Endothelial cell of umbilical vein (primary cell): ENCODE results near the gene SENP6. TPM values are rescaled to one million over a fixed set of nuclear protein-coding genes. Genes with fewer than 3 reads are reported as not detected.

Experiments used
- BruUV-seq: library from RNA; stranded (reverse); fragments of 400-500 nt; replicated peaks from 2 replicates; lab custom pipeline; 2021; lab: Mats Ljungman, UMichigan
- CTCF ChIA-PET: fragments of 300-600, 350-600 bp; sonication (Branson Sonifier 250); formaldehyde crosslinking; loops from one replicate; lab custom pipeline; 2021; ENCODE audit warnings: antibody characterized with exemption, inconsistent platforms; lab: Charles Lee
- POLR2A ChIA-PET: fragments of 300-600, 350-600 bp; sonication (Branson Sonifier 250); formaldehyde crosslinking; loops from one replicate; lab custom pipeline; 2021; ENCODE audit warnings: antibody characterized with exemption, inconsistent platforms; lab: Charles Lee
- DNase-seq: peaks from one replicate; pipeline ENCODE4 v3.0.0-alpha.2; 2011; ENCODE audit warnings: low read depth, low spot score
- FAIRE-seq: peaks from 2 replicates; lab custom pipeline; 2011; peaks lifted over from hg19 to GRCh38; lab: Jason Lieb, UNC
- H2AFZ ChIP-seq: 2 replicates; pipeline ENCODE4 v1.6.0; 2012; ENCODE audit warnings: low read depth, low read length, control low read depth, inconsistent platforms
- H3K27ac ChIP-seq: 2 replicates; pipeline ENCODE4 v1.5.1; 2011; ENCODE audit warnings: low read depth, mild to moderate bottlenecking, control low read depth, low read length, moderate library complexity; ENCODE audit not compliant: insufficient read depth
- H3K27me3 ChIP-seq, 2 experiments: 2 replicates each; pipeline versions ENCODE4 v1.6.0 to v1.6.1; 2011; ENCODE audit warnings: low read length in 2 of 2, mixed read lengths in 1 of 2; ENCODE audit not compliant: control insufficient read depth in 2 of 2, insufficient read depth in 2 of 2
- H3K36me3 ChIP-seq, 2 experiments: 2 replicates in 1 of 2; 3 replicates in 1 of 2; pipeline ENCODE4 v1.5.1; 2011; ENCODE audit warnings: low read length in 2 of 2, mild to moderate bottlenecking in 1 of 2, moderate library complexity in 1 of 2; ENCODE audit not compliant: control insufficient read depth in 2 of 2, insufficient read depth in 2 of 2; ENCODE audit errors: extremely low read depth in 1 of 2
- H3K4me1 ChIP-seq: 3 replicates; pipeline ENCODE4 v1.5.1; 2011; ENCODE audit warnings: mild to moderate bottlenecking, low read length; ENCODE audit not compliant: control insufficient read depth, insufficient read depth; ENCODE audit errors: extremely low read depth
- H3K4me2 ChIP-seq: 2 replicates; pipeline ENCODE4 v1.6.1; 2011; ENCODE audit warnings: low read length, control low read depth, mixed read lengths; ENCODE audit not compliant: insufficient read depth
- H3K4me3 ChIP-seq, 3 experiments: fragments of 200-600 bp in 1 of 3; sonication (generic), shearing (Covaris generic) in 1 of 3; replicated peaks in 1 of 3; 2 replicates each; pipeline ENCODE4 v1.5.1; 2011 to 2016; ENCODE audit warnings: control low read depth in 3 of 3, low read length in 3 of 3, mild to moderate bottlenecking in 2 of 3, inconsistent platforms in 1 of 3, low read depth in 1 of 3, moderate library complexity in 1 of 3; ENCODE audit not compliant: insufficient read depth in 1 of 3
- H3K79me2 ChIP-seq: 2 replicates; pipeline ENCODE4 v1.6.0; 2012; ENCODE audit warnings: low read length, inconsistent platforms; ENCODE audit not compliant: control insufficient read depth, insufficient read depth
- H3K9ac ChIP-seq: replicated peaks from 2 replicates; pipeline ENCODE3; 2011; ENCODE audit warnings: low read length, control low read depth; ENCODE audit not compliant: insufficient read depth; ENCODE audit errors: extremely low read depth
- H3K9me1 ChIP-seq: replicated peaks from 3 replicates; pipeline ENCODE4 v1.6.0; 2011; ENCODE audit warnings: mild to moderate bottlenecking, low read length; ENCODE audit not compliant: control insufficient read depth, insufficient read depth; ENCODE audit errors: extremely low read depth
- H3K9me3 ChIP-seq: replicated peaks from 2 replicates; pipeline ENCODE4 v1.5.1; 2012; ENCODE audit warnings: low read length, inconsistent platforms; ENCODE audit not compliant: control insufficient read depth, insufficient read depth
- H4K20me1 ChIP-seq: replicated peaks from 2 replicates; pipeline ENCODE3; 2011; ENCODE audit warnings: mild to moderate bottlenecking, low read length; ENCODE audit not compliant: control insufficient read depth, insufficient read depth; ENCODE audit errors: extremely low read depth
- CTCF ChIP-seq, 2 donors: IDR thresholded peaks; 1 replicate in 1 of 2; 2 replicates in 1 of 2; pipeline ENCODE4 v1.5.1; 2011; ENCODE audit warnings: low read length in 2 of 2, mild to moderate bottlenecking in 2 of 2, moderate library complexity in 2 of 2, control low read depth in 1 of 2, inconsistent platforms in 1 of 2, low read depth in 1 of 2; ENCODE audit not compliant: insufficient read depth in 1 of 2; ENCODE audit errors: extremely low read depth in 1 of 2
- EZH2 ChIP-seq: IDR thresholded peaks from 2 replicates; pipeline ENCODE4 v1.6.1; 2012; ENCODE audit warnings: borderline replicate concordance, low read depth, mild to moderate bottlenecking, moderate library complexity, low read length, inconsistent platforms; ENCODE audit not compliant: severe bottlenecking
- FOS ChIP-seq: IDR thresholded peaks from 2 replicates; pipeline ENCODE4 v1.6.1; 2011; ENCODE audit warnings: mild to moderate bottlenecking, low read length, moderate library complexity, borderline replicate concordance; ENCODE audit not compliant: insufficient read depth
- GATA2 ChIP-seq: IDR thresholded peaks from 2 replicates; pipeline ENCODE4 v1.7.0; 2011; ENCODE audit warnings: low read depth, mild to moderate bottlenecking, moderate library complexity, mixed read lengths, low read length; ENCODE audit not compliant: insufficient read length, insufficient read depth
- JUN ChIP-seq: IDR thresholded peaks from 2 replicates; pipeline ENCODE4 v1.6.1; 2011; ENCODE audit warnings: borderline replicate concordance, low read depth; ENCODE audit not compliant: insufficient read length, insufficient read depth
- MYC ChIP-seq: IDR thresholded peaks from one replicate; pipeline ENCODE4 v1.6.1; 2011; ENCODE audit warnings: mild to moderate bottlenecking, low read depth, low read length
- POLR2A ChIP-seq: IDR thresholded peaks from 2 replicates; pipeline ENCODE4 v1.6.1; 2012; ENCODE audit warnings: low read depth, mild to moderate bottlenecking, control low read depth, low read length
- POLR2AphosphoS5 ChIP-seq: IDR thresholded peaks from 2 replicates; pipeline ENCODE4 v1.6.1; 2012; ENCODE audit warnings: low read depth, mild to moderate bottlenecking, control low read depth, low read length, moderate library complexity; ENCODE audit not compliant: insufficient read depth
- dilution Hi-C: fragments of 300-500 bp; cut with MboI; formaldehyde crosslinking; loops from one replicate; pipeline ENCODE4 v1.15.0; 2019; ENCODE audit warnings: low sequenced_read_pairs; ENCODE audit not compliant: extremely low pct_ligation_motif_present
- intact Hi-C: fragments of 100-400 bp; cut with micrococcal nuclease; formaldehyde crosslinking; loops from one replicate; pipeline ENCODE4 v1.10.0; 2022
- polyA plus RNA-seq, 4 experiments: library from polyadenylated mRNA; depleted of rRNA in 3 of 4; stranded (reverse) in 3 of 4; unstranded in 1 of 4; fragments of >200 nt; gene quantifications; 2 replicates each; pipeline versions ENCODE4 v1.2.1 to v1.2.3, GENCODE V29; 2011 to 2012; ENCODE audit warnings: missing spikeins in 1 of 4
- total RNA-seq: library from RNA; stranded (reverse); gene quantifications from 2 replicates; pipeline ENCODE4 v1.2.3, GENCODE V29; 2021
- TF ChIP-seq, protein P1 (sequence below): IDR thresholded peaks from 2 replicates; pipeline ENCODE4 v1.6.1; 2011; ENCODE audit not compliant: insufficient read depth, insufficient read length

Gene SENP6
- total and polyA plus RNA-seq, 2 donors (not counting 3 experiments of a cell fraction or from before 2014, with no cell fraction given), result 11.5 to 99.1 TPM

DNA sequence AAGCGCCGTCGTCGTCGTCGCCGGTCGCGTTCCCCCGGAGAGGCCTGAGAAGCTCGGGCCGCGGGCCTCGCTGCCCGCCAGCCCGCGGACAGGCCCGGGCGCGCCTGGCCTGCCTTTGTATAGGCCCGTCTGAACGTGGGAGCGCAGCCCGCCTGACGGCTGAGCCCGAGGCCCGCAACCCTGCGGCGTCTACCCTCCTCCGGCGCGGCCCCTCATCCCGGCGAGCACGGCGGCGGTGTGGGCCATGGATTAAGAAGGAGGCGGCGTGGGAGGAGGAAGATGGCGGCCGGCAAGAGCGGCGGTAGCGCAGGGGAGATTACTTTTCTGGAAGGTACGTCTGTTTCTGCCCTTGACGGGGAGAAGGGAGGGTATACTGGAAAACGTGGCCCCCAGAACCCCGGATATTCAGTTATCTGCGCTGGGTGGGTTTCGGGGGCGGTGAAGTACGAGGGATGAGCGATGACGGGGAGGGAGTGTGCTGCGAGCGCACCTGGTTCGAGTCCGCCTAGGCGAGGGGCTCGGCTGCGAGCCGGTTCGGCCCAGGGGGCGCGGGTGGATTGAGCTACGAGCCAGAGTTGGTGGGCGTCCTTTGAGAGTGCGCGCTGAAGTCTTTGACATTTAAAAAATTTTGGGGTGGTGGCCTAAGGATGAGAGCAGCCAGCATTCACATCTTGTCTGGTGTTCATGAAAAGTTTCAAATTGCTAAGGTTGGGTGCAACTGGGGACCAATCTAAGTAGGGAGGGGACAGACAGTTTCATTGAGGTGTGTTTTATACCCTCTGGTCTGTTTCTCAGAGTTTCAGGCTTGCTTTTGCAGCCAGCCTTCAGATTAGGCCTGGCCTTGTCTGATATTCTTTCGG, 796 bp downstream of the SENP6 start:
- peaks cover 63% of the 10 kb centered on the region for H3K79me2 ChIP-seq
- no peak for TF ChIP-seq GATA2
- no peak for TF ChIP-seq POLR2AphosphoS5
- no peak for TF ChIP-seq EZH2
- no peak for TF ChIP-seq CTCF (IDR thresholded peaks at IDR 0.05; ENCODE audit: extremely low read depth in 1 of 2, insufficient read depth in 1 of 2, low read depth in 1 of 2, low read length in 2 of 2)
- no peak for TF ChIP-seq FOS
- TF ChIP-seq JUN, result no peak
- no peak for TF ChIP-seq POLR2A
- no peak for TF ChIP-seq MYC
- TF ChIP-seq, protein P1, sequence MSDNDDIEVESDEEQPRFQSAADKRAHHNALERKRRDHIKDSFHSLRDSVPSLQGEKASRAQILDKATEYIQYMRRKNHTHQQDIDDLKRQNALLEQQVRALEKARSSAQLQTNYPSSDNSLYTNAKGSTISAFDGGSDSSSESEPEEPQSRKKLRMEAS, result no peak
- H3K4me1 ChIP-seq, result peaks cover 11% of the 10 kb centered on the region
- H3K4me2 ChIP-seq, result peak overlapping the region; percentile 97
- H3K4me3 ChIP-seq, result peak overlapping the region; percentile 85 to 98 (median 95)
- FAIRE-seq, result no peak
- dilution Hi-C loops, result no loop called here
- H3K27ac ChIP-seq, result peak overlapping the region; percentile 95
- H2AFZ ChIP-seq, result peak overlapping the region; percentile 98
- CTCF ChIA-PET, result interaction anchor here (1.1 to 1.8 kb wide), 4 partner anchors 16 to 335 kb away, joined by 3 to 5 read pairs (median 4); no protein-coding TSS in a partner anchor
- peak overlapping the region; percentile 92 for H3K9ac ChIP-seq
- intact Hi-C loops, result loop anchor here (5.0 kb wide), 1 partner anchor 150 kb away; no protein-coding TSS in a partner anchor
- no peaks in the 10 kb centered on the region for H3K9me1 ChIP-seq
- no peaks in the 10 kb centered on the region for H3K27me3 ChIP-seq
- H4K20me1 ChIP-seq, result peaks cover 4% of the 10 kb centered on the region
- H3K36me3 ChIP-seq, result no peaks in the 10 kb centered on the region
- POLR2A ChIA-PET, result interaction anchor here (0.6 to 1.4 kb wide), 4 partner anchors 14 to 318 kb away, joined by 3 to 5 read pairs (median 4); partner anchors contain the start of gene TMEM30A
- H3K9me3 ChIP-seq, result no peaks in the 10 kb centered on the region
- TSS peak; percentile 11 for BruUV-seq
- DNase-seq, result peak; percentile 64
